NOMO-1 treated with dmso at 0.1 percent for 144 hours (cell line): Measurements from ENCODE around the gene DYNLT4.
"Not testable (repeated sequence)": the region's sequence is repeated elsewhere in the genome, so short reads cannot be mapped to it uniquely, and the experiment has no call there.

ENCODE experiments used
- DNase-seq: peaks from one replicate; lab custom pipeline; 2025; ENCODE audit not compliant: unreplicated experiment; lab: John Stamatoyannopoulos, UW

DYNLT4 gene

DNA sequence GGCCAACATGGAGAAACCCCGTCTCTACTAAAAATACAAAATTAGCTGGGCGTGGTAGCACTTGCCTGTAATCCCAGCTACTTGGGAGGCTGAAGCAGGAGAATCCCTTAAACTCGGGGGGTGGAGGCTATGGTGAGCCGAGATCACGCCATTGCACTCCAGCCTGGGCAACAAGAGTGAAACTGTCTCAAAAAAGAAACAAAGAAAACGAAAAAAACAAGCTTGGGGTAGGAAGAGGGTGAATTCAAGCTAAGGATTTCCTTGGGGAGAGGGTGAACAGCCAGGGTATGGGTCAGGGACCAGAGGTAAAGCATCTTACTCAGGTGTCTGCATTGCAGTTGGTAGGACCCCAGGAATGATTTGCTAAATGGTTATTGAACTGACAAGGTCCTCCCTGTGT lies 40.7 kb downstream of the DYNLT4 start:
- DNase-seq, result not testable (repeated sequence)

DNA sequence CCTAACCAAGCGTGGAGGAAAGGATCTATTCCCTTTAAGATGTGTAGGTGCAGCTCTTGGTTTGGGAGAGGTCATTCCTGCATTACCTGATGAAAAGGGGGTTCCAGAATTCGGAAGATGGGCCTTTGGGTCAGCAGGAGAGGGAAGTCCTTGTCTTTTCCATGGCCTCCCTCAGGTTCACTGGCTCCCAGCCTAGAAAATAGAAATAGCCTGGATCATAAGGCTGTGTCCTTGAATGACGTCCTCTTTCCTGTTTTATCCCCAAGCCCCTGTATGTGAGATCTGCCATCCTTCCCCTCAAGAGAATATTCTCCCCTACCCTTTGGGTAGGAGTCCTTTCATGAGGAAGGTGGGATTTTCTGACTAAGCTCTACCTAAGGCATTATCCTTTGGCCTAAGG lies 46.3 kb downstream of the DYNLT4 start:
- no peak for DNase-seq

DNA sequence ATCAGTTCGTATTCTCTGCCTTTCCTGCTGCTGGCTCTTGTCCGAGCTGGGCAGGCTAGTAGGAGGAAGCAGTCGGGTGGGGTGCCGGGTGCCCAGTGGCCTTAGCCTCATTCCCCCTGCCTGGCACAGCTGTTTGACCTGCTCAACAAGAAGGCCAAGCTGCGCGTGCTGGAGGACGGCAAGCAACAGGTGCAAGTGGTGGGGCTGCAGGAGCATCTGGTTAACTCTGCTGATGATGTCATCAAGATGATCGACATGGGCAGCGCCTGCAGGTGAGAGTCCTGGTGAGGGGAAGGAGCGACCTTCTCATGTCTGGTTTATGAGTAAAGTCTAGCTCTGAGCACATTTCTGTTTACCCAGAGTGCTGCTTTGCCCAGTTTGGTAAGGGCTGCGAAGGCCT lies 48.1 kb downstream of the DYNLT4 start:
- DNase-seq, result no peak

DNA sequence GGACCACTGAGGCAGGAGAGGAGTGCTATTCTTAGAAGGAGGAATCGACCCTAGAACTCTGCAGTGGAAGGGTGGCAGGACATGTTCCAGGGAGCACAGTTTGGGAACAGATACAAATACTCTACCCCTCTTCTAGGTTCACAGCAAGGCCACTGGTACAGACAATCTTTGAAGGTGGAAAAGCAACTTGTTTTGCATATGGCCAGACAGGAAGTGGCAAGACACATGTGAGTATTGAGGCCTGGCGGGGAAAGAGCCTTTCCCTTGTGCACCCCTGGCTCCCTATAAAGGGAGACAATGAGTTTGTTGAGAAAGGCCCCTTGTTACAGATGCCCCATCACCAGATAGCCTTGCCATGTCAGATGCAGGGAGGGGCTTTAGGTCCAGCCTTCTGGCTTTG lies 49.7 kb downstream of the DYNLT4 start:
- no peak for DNase-seq
